Measurements from ENCODE around the gene TIGAR. TPM values are rescaled to one million over a fixed set of nuclear protein-coding genes. Genes with fewer than 3 reads are reported as not detected.

The TIGAR gene
- total RNA-seq, 1 experiment from 2014 or later = 27.5 TPM

DNA sequence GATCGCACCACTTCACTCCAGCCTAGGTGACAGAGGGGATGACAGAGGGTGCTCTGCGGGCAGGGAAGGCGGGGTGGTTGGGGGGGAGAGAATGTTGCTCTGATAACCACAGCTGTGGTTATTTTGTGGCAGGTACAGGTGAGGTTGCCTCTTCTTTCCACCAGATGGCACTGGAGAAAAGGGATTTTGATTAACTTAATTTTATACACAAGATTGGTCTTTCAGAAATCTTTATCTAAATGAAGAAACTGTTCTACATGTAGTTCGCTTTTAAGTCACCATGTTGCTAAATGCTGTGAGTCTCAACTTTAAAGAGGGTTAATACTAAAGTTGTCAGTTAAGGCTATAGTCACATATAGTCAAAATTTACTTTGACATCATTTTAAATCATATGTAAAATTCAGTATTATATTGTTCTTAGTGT, 32.8 kb downstream of the TIGAR start:
- H2BK20ac ChIP-seq (ENCODE audit: low read depth, low read length, poor library complexity, severe bottlenecking) = no peak overlapping the region
- H3K27ac ChIP-seq (ENCODE audit: insufficient read length, low read depth, low read length) = no peak overlapping the region
- H3K23me2 ChIP-seq (ENCODE audit: insufficient read length, low read depth, low read length, poor library complexity, severe bottlenecking) = no peaks in the 10 kb centered on the region
- H2AK5ac ChIP-seq (ENCODE audit: insufficient read length, low read length) = no peak overlapping the region
- no peak overlapping the region for H4K91ac ChIP-seq (ENCODE audit: insufficient read length, low read depth, low read length)
- no peaks in the 10 kb centered on the region for H3K4me1 ChIP-seq (ENCODE audit: insufficient read depth, low read length)
- WGBS (ENCODE audit: extremely low coverage, insufficient read length, low lambda C conversion rate) = no CpG with 5 or more reads among the region's 4 CpGs
- peaks cover 0 to 4% of the 10 kb centered on the region in 2 experiments; a peak in 1 of 4 replicates for H3K4me1 Mint-ChIP-seq
- TF ChIP-seq, protein P1, sequence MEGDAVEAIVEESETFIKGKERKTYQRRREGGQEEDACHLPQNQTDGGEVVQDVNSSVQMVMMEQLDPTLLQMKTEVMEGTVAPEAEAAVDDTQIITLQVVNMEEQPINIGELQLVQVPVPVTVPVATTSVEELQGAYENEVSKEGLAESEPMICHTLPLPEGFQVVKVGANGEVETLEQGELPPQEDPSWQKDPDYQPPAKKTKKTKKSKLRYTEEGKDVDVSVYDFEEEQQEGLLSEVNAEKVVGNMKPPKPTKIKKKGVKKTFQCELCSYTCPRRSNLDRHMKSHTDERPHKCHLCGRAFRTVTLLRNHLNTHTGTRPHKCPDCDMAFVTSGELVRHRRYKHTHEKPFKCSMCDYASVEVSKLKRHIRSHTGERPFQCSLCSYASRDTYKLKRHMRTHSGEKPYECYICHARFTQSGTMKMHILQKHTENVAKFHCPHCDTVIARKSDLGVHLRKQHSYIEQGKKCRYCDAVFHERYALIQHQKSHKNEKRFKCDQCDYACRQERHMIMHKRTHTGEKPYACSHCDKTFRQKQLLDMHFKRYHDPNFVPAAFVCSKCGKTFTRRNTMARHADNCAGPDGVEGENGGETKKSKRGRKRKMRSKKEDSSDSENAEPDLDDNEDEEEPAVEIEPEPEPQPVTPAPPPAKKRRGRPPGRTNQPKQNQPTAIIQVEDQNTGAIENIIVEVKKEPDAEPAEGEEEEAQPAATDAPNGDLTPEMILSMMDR (conservative IDR thresholded peaks at IDR 0.05) = peak; percentile 73
- no peak overlapping the region for H3K4ac ChIP-seq (ENCODE audit: low read depth, low read length)
- H3K56ac ChIP-seq (ENCODE audit: insufficient read length, low read depth, low read length) = no peak overlapping the region
- no peak overlapping the region for H3K18ac ChIP-seq (ENCODE audit: insufficient read length, low read depth, low read length)
- H3K36me3 Mint-ChIP-seq (ENCODE audit: insufficient read depth in 1 of 3, low read depth in 3 of 3) = peaks cover 1 to 44% (median 37%) of the 10 kb centered on the region in 3 experiments; a peak in 6 of 7 replicates
- H3K27ac Mint-ChIP-seq = no peak overlapping the region
- no peak overlapping the region for H3K14ac ChIP-seq (ENCODE audit: insufficient read depth, low read length)
- no peaks in the 10 kb centered on the region for H3K27me3 Mint-ChIP-seq (ENCODE audit: low read depth)
- no peak overlapping the region for H2BK120ac ChIP-seq (ENCODE audit: low read depth, low read length, poor library complexity, severe bottlenecking)
- DNase-seq = peak; percentile 66
- H4K5ac ChIP-seq (ENCODE audit: insufficient read length, low read depth, low read length) = no peak overlapping the region
- H3K23ac ChIP-seq (ENCODE audit: insufficient read length, low read depth, low read length) = no peak overlapping the region
- no peak overlapping the region for H3T11ph ChIP-seq (ENCODE audit: low read length)
- H3K79me1 ChIP-seq (ENCODE audit: insufficient read depth, low read depth, low read length, poor library complexity, severe bottlenecking) = no peaks in the 10 kb centered on the region
- H3K4me3 Mint-ChIP-seq = no peak overlapping the region
- no peak overlapping the region for H2BK5ac ChIP-seq (ENCODE audit: insufficient read length, low read length)
- no peak overlapping the region for H2BK12ac ChIP-seq (ENCODE audit: insufficient read length, low read depth, low read length)
- H3K27me3 ChIP-seq (ENCODE audit: insufficient read depth, low read length) = no peaks in the 10 kb centered on the region
- no peak overlapping the region for H4K8ac ChIP-seq (replicated peaks; ENCODE audit: insufficient read length, low read depth, low read length)
- no peak overlapping the region for H3K4me2 ChIP-seq (ENCODE audit: insufficient read depth, insufficient read length, low read length)
- H2AFZ ChIP-seq (ENCODE audit: low read length) = no peak overlapping the region
- H3K9ac ChIP-seq (ENCODE audit: extremely low read depth, insufficient read length, low read length) = no peak overlapping the region
- peaks cover 2 to 3% of the 10 kb centered on the region in 2 experiments; a peak in 3 of 5 replicates for H3K9me3 Mint-ChIP-seq
- no peak overlapping the region for H2BK15ac ChIP-seq (ENCODE audit: low read depth, low read length)
- H3K9me3 ChIP-seq (ENCODE audit: control insufficient read depth, low read depth, low read length) = no peaks in the 10 kb centered on the region
- no peaks in the 10 kb centered on the region for H3K79me2 ChIP-seq (ENCODE audit: insufficient read depth, low read length)
- H4K20me1 ChIP-seq (ENCODE audit: control insufficient read depth, insufficient read depth, insufficient read length) = peaks cover 3% of the 10 kb centered on the region
